22Rv1 (cell line): ENCODE measurements around the gene RASA4B.
"Not testable (repeated sequence)": the region's sequence is repeated elsewhere in the genome, so short reads cannot be mapped to it uniquely, and the experiment has no call there.

Experiments
- H3K27ac ChIP-seq: fragments of 450-650 bp; 2 replicates; pipeline ENCODE4 v1.5.1; 2017
- CTCF ChIP-seq: fragments of 450-650 bp; IDR thresholded peaks from 2 replicates; pipeline ENCODE4 v1.5.1; 2017; ENCODE audit warnings: mild to moderate bottlenecking
- ZFX ChIP-seq: fragments of 450-650 bp; IDR thresholded peaks from 2 replicates; pipeline ENCODE4 v1.6.1; 2017; ENCODE audit warnings: antibody characterized with exemption, borderline replicate concordance

RASA4B gene

GRCh38 chr7:102474736-102475435 is 42.7 kb downstream of the RASA4B start:
- not testable (repeated sequence) for H3K27ac ChIP-seq

- not testable (repeated sequence) for H3K27ac ChIP-seq
Observed at GRCh38 chr7:102474116-102474515, 43.5 kb downstream of the RASA4B start.

DNA sequence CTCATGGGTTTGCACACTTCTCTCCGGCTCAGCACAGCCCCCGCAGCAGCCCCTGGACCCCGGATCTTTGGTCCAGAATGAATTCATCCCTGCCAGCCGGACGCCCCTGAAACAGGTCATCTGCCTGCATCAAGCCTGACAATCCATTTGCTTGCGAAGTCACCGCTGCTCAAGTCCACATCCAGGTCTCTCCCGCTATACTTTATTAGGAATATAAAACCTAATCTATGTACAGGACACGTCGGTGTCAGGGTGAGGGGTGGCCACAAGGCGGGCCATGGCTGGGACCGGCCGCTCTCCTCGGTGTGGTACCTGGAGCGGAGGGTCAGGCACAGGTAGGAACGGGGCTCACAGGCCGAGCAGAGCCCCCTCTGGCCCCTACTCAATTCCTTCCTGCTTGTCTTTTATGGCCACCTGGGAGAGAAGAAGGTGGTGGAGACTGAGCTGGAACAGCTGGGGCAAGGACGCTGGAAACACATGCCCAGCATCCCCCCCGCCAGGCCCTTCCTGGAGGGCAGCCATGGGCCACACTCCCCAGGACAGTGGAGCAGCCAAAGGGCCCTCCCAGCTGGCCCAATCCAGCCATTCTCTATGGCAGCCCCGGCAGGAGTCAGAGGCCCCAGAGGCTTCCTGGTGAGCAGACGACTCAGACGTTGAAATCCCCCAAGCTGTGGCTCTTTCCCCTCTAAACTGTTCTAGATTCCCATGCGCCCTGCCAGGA is 44.1 kb downstream of the RASA4B start:
- H3K27ac ChIP-seq, result 0 out of 2 replicates have a peak overlapping the region, but pooled peaks have one; percentile 10
- TF ChIP-seq ZFX (no peak), CTCF (no peak)

DNA sequence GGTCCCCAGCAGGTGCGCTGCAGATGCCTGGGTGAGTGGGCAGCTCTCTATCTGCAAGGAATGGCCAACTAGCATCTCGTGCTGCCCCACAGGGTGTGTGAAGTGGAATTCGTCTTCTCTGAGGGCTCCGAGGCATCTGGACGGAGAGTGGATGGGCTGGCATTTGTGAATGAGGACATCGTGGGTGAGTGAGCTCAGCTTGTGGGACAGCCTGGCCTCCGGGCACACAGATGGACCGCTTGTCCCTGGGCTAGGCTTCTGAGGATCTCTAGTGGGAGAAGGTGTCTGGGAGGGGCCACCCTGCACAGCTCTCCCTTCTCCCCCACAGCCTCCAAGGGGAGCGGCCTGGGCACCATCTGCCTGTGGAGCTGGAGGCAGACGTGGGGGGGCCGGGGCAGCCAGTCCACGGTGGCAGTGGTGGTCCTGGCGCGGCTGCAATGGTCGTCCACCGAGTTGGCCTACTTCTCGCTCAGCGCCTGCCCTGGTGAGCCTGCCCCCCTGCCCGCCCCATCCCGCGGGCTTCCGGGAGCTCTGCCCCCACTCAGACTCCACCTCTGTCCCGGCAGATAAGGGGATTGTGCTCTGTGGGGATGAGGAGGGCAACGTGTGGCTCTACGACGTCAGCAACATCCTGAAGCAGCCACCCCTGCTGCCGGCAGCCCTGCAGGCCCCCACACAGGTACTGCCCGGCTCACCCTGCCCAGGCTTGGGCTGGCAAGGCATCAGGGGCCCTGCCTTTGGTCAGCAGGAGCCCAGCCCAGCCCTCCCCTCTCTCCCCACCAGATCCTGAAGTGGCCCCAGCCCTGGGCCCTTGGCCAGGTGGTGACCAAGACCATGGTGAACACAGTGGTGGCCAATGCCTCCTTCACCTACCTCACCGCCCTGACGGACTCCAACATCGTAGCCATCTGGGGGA is 45.2 kb downstream of the RASA4B start:
- TF ChIP-seq CTCF (no peak), ZFX (no peak)
- H3K27ac ChIP-seq, result 0 out of 2 replicates have a peak overlapping the region, but pooled peaks have one; percentile 22

- TF ChIP-seq CTCF (no peak), ZFX (no peak)
- H3K27ac ChIP-seq, result 0 out of 2 replicates have a peak overlapping the region, but pooled peaks have one; percentile 22
Observed at GRCh38 chr7:102471791-102472125, 45.8 kb downstream of the RASA4B start.

DNA sequence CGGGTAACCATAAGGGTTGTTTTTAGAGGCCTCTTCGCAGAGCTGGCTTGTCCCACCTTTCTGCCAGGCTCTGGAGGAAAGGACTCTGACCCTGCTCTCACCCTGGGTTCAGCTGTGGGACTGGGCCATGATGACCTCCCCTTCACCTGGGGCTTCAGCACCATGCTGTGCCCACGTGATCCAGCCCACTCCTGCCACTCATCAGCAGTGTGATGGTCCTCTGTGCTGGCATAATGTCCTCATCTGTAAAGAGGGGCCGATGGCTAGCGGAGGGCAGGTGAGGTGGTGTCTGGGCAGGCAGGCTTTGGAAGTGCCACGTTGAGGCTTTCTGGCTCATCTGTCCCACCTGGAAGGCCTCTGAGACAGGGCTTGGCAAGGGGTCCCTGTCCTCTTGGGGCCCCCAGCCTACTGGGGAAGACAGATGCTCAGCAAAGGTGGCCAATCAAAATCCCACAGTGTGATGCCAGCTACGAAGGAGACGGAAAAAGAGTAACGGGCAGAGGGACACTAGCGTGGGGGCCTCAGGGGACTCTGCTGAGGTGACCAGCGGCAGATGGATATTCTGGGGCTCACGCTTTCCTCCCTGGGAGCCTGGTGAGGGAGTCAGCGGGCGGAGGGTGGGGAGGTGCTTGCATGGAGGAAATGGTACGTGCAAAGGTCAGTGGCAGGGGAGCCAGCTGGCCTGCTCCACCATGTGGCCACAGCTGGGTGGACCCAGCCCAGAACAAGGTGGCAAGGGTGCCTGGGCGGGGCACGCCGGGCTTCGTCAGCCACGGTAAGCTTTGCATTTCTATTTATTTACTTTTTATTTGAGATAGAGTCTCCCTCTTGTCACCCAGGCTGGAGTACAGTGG is 47.4 kb downstream of the RASA4B start:
- TF ChIP-seq CTCF, result no peak

GRCh38 chr7:102469351-102469971 is 48.1 kb downstream of the RASA4B start:
- H3K27ac ChIP-seq, result no peak overlapping the region
- no peak for TF ChIP-seq ZFX
- no peak for TF ChIP-seq CTCF

More for the DNA sequence above, 47.4 kb downstream of the RASA4B start:
- H3K27ac ChIP-seq, result 0 out of 2 replicates have a peak overlapping the region, but pooled peaks have one; percentile 22
